Ectodermal cell (in vitro differentiated cells): ENCODE measurements around the gene PANK1.
"Not testable (repeated sequence)": the region's sequence is repeated elsewhere in the genome, so short reads cannot be mapped to it uniquely, and the experiment has no call there.

Experiments
- H3K27ac ChIP-seq: 2 replicates; pipeline ENCODE4 v1.7.0; 2013; ENCODE audit warnings: mild to moderate bottlenecking, low read depth, low read length; ENCODE audit not compliant: insufficient read depth, poor library complexity, severe bottlenecking
- H3K27me3 ChIP-seq: 2 replicates; pipeline ENCODE4 v1.7.0; 2013; ENCODE audit warnings: mild to moderate bottlenecking, low read length; ENCODE audit not compliant: insufficient read depth, control insufficient read depth, poor library complexity, severe bottlenecking
- H3K36me3 ChIP-seq: one replicate; pipeline ENCODE4 v1.7.0; 2013; ENCODE audit warnings: low read length; ENCODE audit not compliant: control insufficient read depth, insufficient read depth
- H3K4me1 ChIP-seq: one replicate; pipeline ENCODE4 v1.7.0; 2013; ENCODE audit warnings: low read length; ENCODE audit not compliant: control insufficient read depth, insufficient read depth
- H3K4me3 ChIP-seq: 2 replicates; pipeline ENCODE4 v1.7.0; 2013; ENCODE audit warnings: low read depth, low read length, control low read depth; ENCODE audit not compliant: insufficient read depth
- H3K9me3 ChIP-seq: 2 replicates; pipeline ENCODE4 v1.7.0; 2013; ENCODE audit warnings: mild to moderate bottlenecking, low read length, moderate library complexity; ENCODE audit not compliant: control insufficient read depth
- WGBS, 2 experiments: methylation state at CpG; one replicate each; pipeline ENCODE4 v1.1.7; 2013; ENCODE audit warnings: missing lambda C conversion rate in 2 of 2; 5-methylcytosine and 5-hydroxymethylcytosine counted together

Gene PANK1

GRCh38 chr10:89625041-89625765 lies 19.8 kb downstream of the PANK1 start:
- H3K4me1 ChIP-seq: no peaks in the 10 kb centered on the region
- 95 to 98% methylated on average over 4 of the region's 4 CpGs for WGBS, 2 experiments
- peaks cover 4% of the 10 kb centered on the region for H3K36me3 ChIP-seq
- H3K27me3 ChIP-seq: no peaks in the 10 kb centered on the region
- H3K4me3 ChIP-seq: no peak overlapping the region
- no peak overlapping the region for H3K27ac ChIP-seq
- peaks cover 2% of the 10 kb centered on the region for H3K9me3 ChIP-seq

GRCh38 chr10:89624020-89624419 lies 21.0 kb downstream of the PANK1 start:
- WGBS, 2 experiments: 83 to 86% methylated on average over 4 of the region's 4 CpGs
- H3K27me3 ChIP-seq: no peaks in the 10 kb centered on the region
- H3K4me3 ChIP-seq: no peak overlapping the region
- no peaks in the 10 kb centered on the region for H3K4me1 ChIP-seq
- peaks cover 4% of the 10 kb centered on the region for H3K36me3 ChIP-seq
- peaks cover 2% of the 10 kb centered on the region for H3K9me3 ChIP-seq
- H3K27ac ChIP-seq: no peak overlapping the region

GRCh38 chr10:89622151-89622550 lies 22.9 kb downstream of the PANK1 start:
- no peak overlapping the region for H3K27ac ChIP-seq
- H3K4me1 ChIP-seq: peaks cover 3% of the 10 kb centered on the region
- H3K4me3 ChIP-seq: no peak overlapping the region
- H3K27me3 ChIP-seq: no peaks in the 10 kb centered on the region
- peaks cover 4% of the 10 kb centered on the region for H3K36me3 ChIP-seq
- peaks cover 2% of the 10 kb centered on the region for H3K9me3 ChIP-seq

- peaks cover 3% of the 10 kb centered on the region for H3K4me1 ChIP-seq
- no peaks in the 10 kb centered on the region for H3K27me3 ChIP-seq
- no peak overlapping the region for H3K4me3 ChIP-seq
- H3K27ac ChIP-seq: no peak overlapping the region
- WGBS, 2 experiments: 92 to 97% methylated on average over 3 of the region's 3 CpGs
- peaks cover 2% of the 10 kb centered on the region for H3K9me3 ChIP-seq
- peaks cover 4% of the 10 kb centered on the region for H3K36me3 ChIP-seq
Observed at GRCh38 chr10:89621438-89621837, 23.6 kb downstream of the PANK1 start.

GRCh38 chr10:89620296-89620695 lies 24.7 kb downstream of the PANK1 start:
- H3K27me3 ChIP-seq, H3K9me3 ChIP-seq, H3K36me3 ChIP-seq, H3K4me3 ChIP-seq, H3K4me1 ChIP-seq, H3K27ac ChIP-seq: not testable (repeated sequence)
- WGBS, 2 experiments: 78 to 82% methylated on average over 6 of the region's 6 CpGs

GRCh38 chr10:89615824-89616223 lies 29.2 kb downstream of the PANK1 start:
- no peaks in the 10 kb centered on the region for H3K36me3 ChIP-seq
- H3K27me3 ChIP-seq: no peaks in the 10 kb centered on the region
- H3K9me3 ChIP-seq: no peaks in the 10 kb centered on the region
- no peak overlapping the region for H3K27ac ChIP-seq
- H3K4me1 ChIP-seq: peaks cover 3% of the 10 kb centered on the region
- H3K4me3 ChIP-seq: no peak overlapping the region
- WGBS, 2 experiments: 92 to 93% methylated on average over 1 of the region's 1 CpG

- no peaks in the 10 kb centered on the region for H3K27me3 ChIP-seq
- no peak overlapping the region for H3K27ac ChIP-seq
- 77 to 94% methylated on average over 2 to 3 of the region's 3 CpGs for WGBS, 2 experiments
- peaks cover 3% of the 10 kb centered on the region for H3K4me1 ChIP-seq
- no peaks in the 10 kb centered on the region for H3K9me3 ChIP-seq
- H3K4me3 ChIP-seq: no peak overlapping the region
- peaks cover 5% of the 10 kb centered on the region for H3K36me3 ChIP-seq
Observed at GRCh38 chr10:89615112-89615511, 29.9 kb downstream of the PANK1 start.

GRCh38 chr10:89613582-89613981 lies 31.5 kb downstream of the PANK1 start:
- H3K27me3 ChIP-seq: no peaks in the 10 kb centered on the region
- peaks cover 15% of the 10 kb centered on the region for H3K36me3 ChIP-seq
- 77 to 78% methylated on average over 3 of the region's 3 CpGs for WGBS, 2 experiments
- H3K4me3 ChIP-seq: no peak overlapping the region
- H3K27ac ChIP-seq: no peak overlapping the region
- H3K4me1 ChIP-seq: peaks cover 3% of the 10 kb centered on the region
- H3K9me3 ChIP-seq: no peaks in the 10 kb centered on the region

- H3K27ac ChIP-seq: no peak overlapping the region
- H3K36me3 ChIP-seq: peaks cover 19% of the 10 kb centered on the region
- no peaks in the 10 kb centered on the region for H3K9me3 ChIP-seq
- H3K4me3 ChIP-seq: no peak overlapping the region
- no peaks in the 10 kb centered on the region for H3K27me3 ChIP-seq
- WGBS, 2 experiments: 97 to 98% methylated on average over 3 of the region's 4 CpGs
- H3K4me1 ChIP-seq: no peaks in the 10 kb centered on the region
Observed at GRCh38 chr10:89611282-89611681, 33.8 kb downstream of the PANK1 start.

GRCh38 chr10:89609833-89610346 lies 35.2 kb downstream of the PANK1 start:
- Histone ChIP-seq H3K4me1 (no peaks in the 10 kb centered on the region), H3K9me3 (no peaks in the 10 kb centered on the region), H3K36me3 (peaks cover 19% of the 10 kb centered on the region), H3K4me3 (no peak overlapping the region), H3K27ac (no peak overlapping the region), H3K27me3 (no peaks in the 10 kb centered on the region)
- 22 to 30% methylated on average over 2 of the region's 2 CpGs for WGBS, 2 experiments
